Activated CD4-positive, alpha-beta T cell treated with anti-CD3 and anti-CD28 coated beads for 1 hour (primary cell): ENCODE data around the gene CSNK1E.
A peak's percentile ranks its signal among the peaks of the same experiment; 100 is the strongest.

ENCODE experiments used
- DNase-seq: peaks from one replicate; pipeline ENCODE4 v3.0.0-alpha.2; 2020

CSNK1E gene

DNA sequence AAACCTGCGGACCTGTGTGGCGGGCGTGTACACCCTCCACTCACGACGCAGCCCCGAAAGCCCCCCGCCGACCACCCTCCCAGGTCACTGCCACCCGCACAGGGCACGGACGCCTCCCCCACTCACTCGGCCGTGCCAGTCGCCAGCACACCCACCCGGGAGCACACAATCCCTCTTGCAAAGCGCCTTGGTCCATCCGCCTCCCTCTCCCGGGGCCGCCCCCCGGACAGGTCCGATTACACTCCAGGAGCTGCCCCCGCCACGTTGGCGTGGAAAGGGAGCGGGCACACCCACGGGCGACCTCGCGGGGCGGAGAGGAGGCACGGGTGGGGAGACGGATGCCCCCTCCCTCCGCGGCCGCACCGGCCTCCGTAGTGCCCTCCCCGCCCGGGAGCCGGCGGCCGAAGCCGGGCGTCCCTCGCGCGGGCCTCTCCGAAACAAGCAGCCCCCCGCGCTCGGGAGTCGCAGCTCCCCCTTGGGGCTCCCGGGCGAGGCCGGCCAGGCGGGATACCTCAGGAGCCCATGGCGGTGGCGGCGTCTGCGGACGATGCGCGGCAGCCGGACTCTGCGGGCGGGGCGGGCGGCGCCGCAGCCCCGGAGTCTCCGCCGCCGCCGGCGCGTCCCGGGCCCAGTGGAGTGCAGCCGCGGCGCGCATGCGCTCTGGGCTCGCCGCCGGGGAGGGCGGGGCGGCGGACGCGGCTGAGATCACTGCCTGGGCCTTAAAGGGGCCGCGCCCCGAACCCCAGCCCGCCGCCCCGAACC lies 44.7 kb downstream of the CSNK1E start, which contains the start of gene TMEM184B:
TSS of gene TMEM184B (minus strand) at position 638 of the 762 bp plus-strand sequence. CDS start 25,049 bp downstream, outside the sequence.
- peak; percentile 73 for DNase-seq

- DNase-seq, result no peak
Observed at GRCh38 chr22:38271927-38272372, 45.3 kb downstream of the CSNK1E start.

DNA sequence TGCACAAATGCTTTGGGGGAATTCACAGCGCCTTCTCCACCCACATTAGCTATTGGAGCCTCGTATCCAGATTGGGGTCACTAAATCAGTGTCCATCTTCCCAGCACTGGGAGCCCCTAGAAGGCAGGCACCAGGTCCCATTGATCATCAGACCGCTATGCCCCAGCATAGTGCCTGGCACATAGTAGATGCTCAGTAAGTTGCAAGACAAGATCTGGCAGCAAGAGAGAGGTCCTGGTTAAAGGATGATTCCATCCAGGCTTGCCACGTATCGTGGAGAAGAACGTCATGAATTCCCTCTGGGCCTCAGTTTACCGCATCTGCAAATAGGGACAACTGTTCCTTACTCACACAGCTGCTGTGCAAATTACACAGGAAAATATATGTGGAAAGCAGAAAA lies 46.1 kb downstream of the CSNK1E start:
- no peak for DNase-seq

- no peak for DNase-seq
Observed at GRCh38 chr22:38270091-38270992, 46.9 kb downstream of the CSNK1E start.

- DNase-seq, result no peak
Observed at GRCh38 chr22:38269466-38269865, 47.8 kb downstream of the CSNK1E start.

GRCh38 chr22:38267086-38267485 lies 50.1 kb downstream of the CSNK1E start:
- peak; percentile 15 for DNase-seq

DNA sequence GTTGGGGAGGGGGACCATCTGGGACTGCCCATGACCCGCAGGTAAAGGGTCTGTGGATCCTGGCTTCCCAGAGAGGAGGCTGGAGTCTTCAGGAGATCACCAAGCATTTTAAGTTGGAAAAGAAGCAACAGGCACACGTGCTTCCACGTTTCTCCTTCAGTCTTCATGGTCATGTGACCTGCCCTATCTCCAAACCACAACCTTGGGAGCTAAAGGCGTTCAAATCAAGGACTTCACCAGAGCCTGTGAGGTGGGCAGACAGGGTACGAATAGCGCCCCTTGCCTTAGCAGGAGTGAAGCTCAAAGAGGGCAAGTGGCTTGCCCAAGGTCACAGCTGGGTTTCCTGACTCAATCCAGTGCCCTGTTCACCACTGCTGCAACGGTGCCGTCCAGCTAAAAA lies 51.1 kb downstream of the CSNK1E start:
- no peak for DNase-seq

DNA sequence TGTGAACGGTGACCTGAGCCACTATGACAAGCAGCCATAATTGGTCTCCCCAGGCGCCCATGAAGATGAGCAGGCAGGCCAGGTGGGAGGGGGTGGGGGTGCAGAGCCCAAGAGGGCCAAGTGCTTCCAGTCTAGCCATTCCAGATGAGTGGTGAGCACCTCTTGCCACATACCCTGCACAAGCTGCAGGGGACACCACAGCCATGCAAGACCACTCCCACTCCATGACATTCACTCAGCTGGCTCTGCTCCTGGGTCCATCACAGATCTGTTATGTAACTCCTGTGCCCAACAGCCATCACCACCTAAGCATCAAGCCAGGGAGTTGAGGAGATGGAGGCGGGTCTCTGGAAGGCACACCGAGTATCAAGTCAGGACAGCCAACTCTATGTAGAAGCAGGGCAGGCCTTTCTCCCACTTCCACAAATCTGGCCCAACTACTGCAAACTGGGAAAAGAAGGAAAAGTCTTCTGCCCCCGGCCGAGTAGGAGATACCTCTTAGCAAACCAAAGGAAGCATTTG lies 52.9 kb downstream of the CSNK1E start:
- DNase-seq, result no peak

- DNase-seq, result peak; percentile 13
Observed at GRCh38 chr22:38262051-38262795, 55.0 kb downstream of the CSNK1E start.

- DNase-seq, result no peak
Observed at GRCh38 chr22:38260761-38261681, 56.2 kb downstream of the CSNK1E start.

DNA sequence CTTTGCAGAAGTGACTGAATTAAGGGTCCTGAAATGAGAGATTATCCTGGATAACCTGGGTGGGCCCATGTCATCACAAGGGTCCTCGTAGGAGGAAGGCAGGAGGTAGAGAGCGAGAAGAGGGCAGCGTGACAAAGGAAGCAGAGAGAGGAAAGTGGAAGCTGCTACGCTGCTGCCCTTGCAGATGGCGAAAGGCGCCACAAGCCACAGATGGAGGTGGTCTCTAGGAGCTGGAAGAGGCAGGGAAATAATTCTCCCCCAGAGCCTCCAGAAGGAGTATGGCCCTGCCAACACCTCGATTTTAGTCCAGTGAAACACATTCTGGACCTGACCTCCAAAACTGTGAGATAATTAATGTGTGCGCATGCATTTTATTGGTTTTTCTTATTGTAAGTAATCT lies 57.9 kb downstream of the CSNK1E start:
- DNase-seq, result no peak

GRCh38 chr22:38258895-38259294 lies 58.3 kb downstream of the CSNK1E start:
- no peak for DNase-seq

- no peak for DNase-seq
Observed at GRCh38 chr22:38257650-38258250, 59.5 kb downstream of the CSNK1E start.

- DNase-seq, result no peak
Observed at GRCh38 chr22:38257181-38257580, 60.1 kb downstream of the CSNK1E start.

DNA sequence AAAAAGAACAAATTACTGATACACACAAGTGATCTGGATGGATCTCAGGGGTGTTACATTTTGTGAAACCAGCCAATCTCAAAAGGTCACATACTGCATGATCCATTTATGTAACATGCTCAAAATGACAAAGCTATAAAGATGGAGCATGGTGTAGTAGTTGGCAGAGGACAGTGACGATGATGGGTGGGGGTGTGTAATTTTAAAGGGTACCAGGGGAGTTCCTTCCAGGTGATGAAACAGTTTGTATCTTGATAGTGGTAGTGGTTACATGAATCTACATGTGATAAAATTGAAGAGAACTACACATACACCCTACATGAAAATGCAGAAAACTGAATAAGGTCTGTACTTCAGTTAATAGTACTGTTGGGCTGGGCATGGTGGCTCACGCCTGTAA lies 61.5 kb downstream of the CSNK1E start:
- DNase-seq, result no peak

GRCh38 chr22:38251341-38251692 lies 65.9 kb downstream of the CSNK1E start:
- DNase-seq, result no peak

GRCh38 chr22:38250643-38251340 lies 66.4 kb downstream of the CSNK1E start:
- no peak for DNase-seq

- DNase-seq, result no peak
Observed at GRCh38 chr22:38249803-38250642, 67.2 kb downstream of the CSNK1E start.

DNA sequence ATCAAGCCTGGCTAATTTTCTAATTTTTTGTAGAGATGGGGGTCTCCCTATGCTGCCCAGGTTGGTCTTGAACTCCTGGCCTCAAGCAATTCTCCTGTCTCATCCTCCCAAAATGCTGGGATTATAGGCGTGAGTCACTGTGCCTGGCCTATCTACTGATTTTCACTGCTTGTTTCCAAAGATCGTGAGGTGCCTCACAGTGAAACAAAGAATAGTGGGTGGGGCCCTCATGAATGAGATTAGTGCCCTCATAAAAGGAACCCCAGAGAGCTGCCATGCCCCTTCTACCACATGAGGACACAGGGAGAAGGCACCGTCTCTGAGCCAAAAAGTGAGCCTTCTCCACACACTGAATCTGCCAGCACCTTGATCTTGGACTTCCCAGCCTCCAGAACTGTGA lies 67.9 kb downstream of the CSNK1E start:
- DNase-seq, result no peak

DNA sequence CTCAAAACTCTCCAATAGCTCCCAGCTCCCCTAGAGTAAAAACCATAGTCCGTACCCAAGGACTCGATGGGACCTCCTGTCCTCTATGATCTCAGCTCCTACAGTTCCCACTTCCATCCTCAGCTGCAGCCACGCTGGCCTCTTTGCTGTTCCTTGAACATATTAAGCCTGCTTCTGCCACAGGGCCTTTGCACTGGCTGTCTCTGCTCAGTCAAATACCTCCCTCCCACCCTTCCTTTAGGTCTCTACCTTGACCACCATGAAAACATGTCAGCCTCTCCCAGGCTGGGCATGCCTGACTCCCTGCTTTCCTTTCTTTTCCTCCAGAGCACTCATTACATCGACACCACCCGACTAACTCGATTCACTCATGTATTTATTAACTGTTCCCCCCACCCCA lies 69.0 kb downstream of the CSNK1E start:
- no peak for DNase-seq
